HG02840 (cell line): ENCODE measurements around the gene KMT2E.
A peak's percentile ranks its signal among the peaks of the same experiment; 100 is the strongest.

ENCODE experiments used
- ATAC-seq: cut with Tn5 transposase; IDR thresholded peaks from one replicate; pipeline ENCODE4 v1.9.1; 2021; ENCODE audit warnings: mild to moderate bottlenecking, moderate library complexity, moderate number of reproducible peaks; ENCODE audit not compliant: unreplicated experiment, low FRiP score

The KMT2E gene

GRCh38 chr7:105060923-105061322, 46.9 kb downstream of the KMT2E start:
- no peak for ATAC-seq

GRCh38 chr7:105065104-105065503, 51.1 kb downstream of the KMT2E start:
- ATAC-seq: no peak

- ATAC-seq: no peak
These were observed 53.7 kb downstream of the KMT2E start for GRCh38 chr7:105067691-105068090.

- ATAC-seq: no peak
These were observed 54.9 kb downstream of the KMT2E start for GRCh38 chr7:105068886-105069285.

GRCh38 chr7:105073143-105073542, 59.1 kb downstream of the KMT2E start:
- no peak for ATAC-seq

- ATAC-seq: no peak
These were observed 65.3 kb downstream of the KMT2E start for GRCh38 chr7:105079348-105079747.

- no peak for ATAC-seq
These were observed 70.6 kb downstream of the KMT2E start for GRCh38 chr7:105084581-105084980.

GRCh38 chr7:105086850-105087249, 72.8 kb downstream of the KMT2E start:
- ATAC-seq: no peak

- ATAC-seq: no peak
These were observed 74.0 kb downstream of the KMT2E start for GRCh38 chr7:105087981-105088380.

GRCh38 chr7:105088456-105088855, 74.5 kb downstream of the KMT2E start:
- no peak for ATAC-seq

- no peak for ATAC-seq
These were observed 81.0 kb downstream of the KMT2E start for GRCh38 chr7:105094966-105095365.

GRCh38 chr7:105096306-105096705, 82.3 kb downstream of the KMT2E start:
- ATAC-seq: no peak

- ATAC-seq: no peak
These were observed 83.6 kb downstream of the KMT2E start for GRCh38 chr7:105097619-105098018.

- peak; percentile 67 for ATAC-seq
These were observed 85.0 kb downstream of the KMT2E start for GRCh38 chr7:105098863-105099515.

GRCh38 chr7:105101864-105102263, 87.9 kb downstream of the KMT2E start:
- no peak for ATAC-seq

- ATAC-seq: no peak
These were observed 88.8 kb downstream of the KMT2E start for GRCh38 chr7:105102557-105103352.

- ATAC-seq: no peak
These were observed 91.6 kb downstream of the KMT2E start for GRCh38 chr7:105105579-105105978.

GRCh38 chr7:105106473-105106872, 92.5 kb downstream of the KMT2E start:
- ATAC-seq: no peak

GRCh38 chr7:105107458-105107857, 93.5 kb downstream of the KMT2E start:
- no peak for ATAC-seq

GRCh38 chr7:105112440-105113418, 98.7 kb downstream of the KMT2E start:
- no peak for ATAC-seq
